NB4 (cell line): ENCODE data around the gene ADGRA3.

Experiments used
- DNase-seq: peaks from one replicate; pipeline ENCODE4 v3.0.0; 2010; ENCODE audit warnings: low read depth
- H3K4me3 ChIP-seq: one replicate; pipeline ENCODE4 v1.5.1; 2011; ENCODE audit warnings: mild to moderate bottlenecking, low read depth, low read length, moderate library complexity
- MYC ChIP-seq: IDR thresholded peaks from 2 replicates; pipeline ENCODE4 v1.6.1; 2011; ENCODE audit warnings: low read depth, low read length
- POLR2A ChIP-seq: IDR thresholded peaks from 2 replicates; pipeline ENCODE4 v1.6.1; 2011; ENCODE audit warnings: mild to moderate bottlenecking; ENCODE audit not compliant: insufficient read length; ENCODE audit errors: extremely low read depth
- TF ChIP-seq, protein P1 (sequence below): IDR thresholded peaks from one replicate; pipeline ENCODE4 v1.5.1; 2012; ENCODE audit warnings: low read depth, low read length
- TF ChIP-seq, protein P2 (sequence below): IDR thresholded peaks from 2 replicates; pipeline ENCODE4 v1.6.1; 2011; ENCODE audit warnings: low read depth, low read length

The ADGRA3 gene

DNA sequence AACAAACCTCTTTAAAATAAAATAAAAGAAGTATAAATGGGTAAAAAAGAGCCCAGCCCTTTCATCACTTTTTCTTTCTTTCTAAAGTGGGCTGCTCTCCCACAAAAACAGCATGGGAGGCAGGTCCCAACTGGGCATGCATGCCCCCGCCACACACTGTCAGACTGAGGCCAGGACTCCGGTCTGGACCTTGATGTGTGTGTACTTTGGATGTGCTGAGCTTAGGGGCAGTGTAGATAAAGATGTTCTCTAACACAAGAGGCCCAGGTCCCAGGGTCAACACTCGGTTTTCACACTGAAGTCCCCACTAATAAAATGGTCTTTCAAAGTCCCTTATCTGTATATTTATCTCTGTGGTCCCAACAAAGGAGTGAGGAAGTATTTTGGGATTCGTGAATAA is 44.4 kb downstream of the ADGRA3 start:
- no peak overlapping the region for H3K4me3 ChIP-seq
- no peak for TF ChIP-seq POLR2A
- TF ChIP-seq, protein P1, sequence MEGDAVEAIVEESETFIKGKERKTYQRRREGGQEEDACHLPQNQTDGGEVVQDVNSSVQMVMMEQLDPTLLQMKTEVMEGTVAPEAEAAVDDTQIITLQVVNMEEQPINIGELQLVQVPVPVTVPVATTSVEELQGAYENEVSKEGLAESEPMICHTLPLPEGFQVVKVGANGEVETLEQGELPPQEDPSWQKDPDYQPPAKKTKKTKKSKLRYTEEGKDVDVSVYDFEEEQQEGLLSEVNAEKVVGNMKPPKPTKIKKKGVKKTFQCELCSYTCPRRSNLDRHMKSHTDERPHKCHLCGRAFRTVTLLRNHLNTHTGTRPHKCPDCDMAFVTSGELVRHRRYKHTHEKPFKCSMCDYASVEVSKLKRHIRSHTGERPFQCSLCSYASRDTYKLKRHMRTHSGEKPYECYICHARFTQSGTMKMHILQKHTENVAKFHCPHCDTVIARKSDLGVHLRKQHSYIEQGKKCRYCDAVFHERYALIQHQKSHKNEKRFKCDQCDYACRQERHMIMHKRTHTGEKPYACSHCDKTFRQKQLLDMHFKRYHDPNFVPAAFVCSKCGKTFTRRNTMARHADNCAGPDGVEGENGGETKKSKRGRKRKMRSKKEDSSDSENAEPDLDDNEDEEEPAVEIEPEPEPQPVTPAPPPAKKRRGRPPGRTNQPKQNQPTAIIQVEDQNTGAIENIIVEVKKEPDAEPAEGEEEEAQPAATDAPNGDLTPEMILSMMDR, result no peak
- TF ChIP-seq MYC, result no peak
- TF ChIP-seq, protein P2, sequence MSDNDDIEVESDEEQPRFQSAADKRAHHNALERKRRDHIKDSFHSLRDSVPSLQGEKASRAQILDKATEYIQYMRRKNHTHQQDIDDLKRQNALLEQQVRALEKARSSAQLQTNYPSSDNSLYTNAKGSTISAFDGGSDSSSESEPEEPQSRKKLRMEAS, result no peak
- DNase-seq, result no peak

DNA sequence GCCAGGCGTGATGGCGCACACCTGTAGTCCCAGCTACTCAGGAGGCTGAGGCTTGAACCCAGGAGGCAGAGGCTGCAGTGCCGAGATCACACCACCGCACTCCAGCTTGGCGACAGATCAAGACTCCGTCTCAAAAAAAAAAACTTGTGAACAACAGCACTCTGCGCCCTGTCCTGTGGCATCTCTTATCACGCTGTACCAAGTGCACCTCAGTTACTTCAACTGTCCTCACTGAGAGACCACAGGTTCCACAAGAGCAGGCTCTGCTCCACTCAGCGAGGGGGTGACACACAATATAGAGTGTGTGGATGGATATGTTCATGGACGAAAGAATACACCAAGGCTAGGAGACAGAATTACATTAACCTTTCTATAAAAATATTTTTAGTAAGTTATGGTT is 49.3 kb downstream of the ADGRA3 start:
- no peak overlapping the region for H3K4me3 ChIP-seq
- DNase-seq, result no peak
- TF ChIP-seq, protein P1, result no peak
- TF ChIP-seq MYC (no peak), POLR2A (no peak)
- TF ChIP-seq, protein P2, result no peak

DNA sequence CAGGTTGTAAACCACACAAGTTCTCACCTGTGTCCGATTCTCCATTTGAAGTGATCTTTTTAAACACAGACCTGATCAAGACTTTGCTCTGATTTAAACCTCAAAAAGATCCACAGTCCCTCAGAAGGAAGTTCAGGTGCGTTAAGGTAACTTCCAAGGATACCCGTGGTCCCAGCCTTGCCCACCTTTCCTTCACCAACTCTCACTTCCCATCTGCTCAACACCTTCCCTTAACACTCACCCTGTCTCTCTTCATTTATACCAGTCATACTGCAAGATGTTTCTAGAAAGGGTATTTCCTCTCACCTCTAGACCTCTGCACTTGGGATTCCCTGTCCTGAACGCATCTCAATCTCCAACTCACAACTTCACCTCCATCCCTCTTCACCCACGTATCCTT is 49.9 kb downstream of the ADGRA3 start:
- no peak for DNase-seq
- H3K4me3 ChIP-seq, result no peak overlapping the region
- TF ChIP-seq, protein P2, result no peak
- TF ChIP-seq, protein P1, result no peak
- TF ChIP-seq POLR2A (no peak), MYC (no peak)

DNA sequence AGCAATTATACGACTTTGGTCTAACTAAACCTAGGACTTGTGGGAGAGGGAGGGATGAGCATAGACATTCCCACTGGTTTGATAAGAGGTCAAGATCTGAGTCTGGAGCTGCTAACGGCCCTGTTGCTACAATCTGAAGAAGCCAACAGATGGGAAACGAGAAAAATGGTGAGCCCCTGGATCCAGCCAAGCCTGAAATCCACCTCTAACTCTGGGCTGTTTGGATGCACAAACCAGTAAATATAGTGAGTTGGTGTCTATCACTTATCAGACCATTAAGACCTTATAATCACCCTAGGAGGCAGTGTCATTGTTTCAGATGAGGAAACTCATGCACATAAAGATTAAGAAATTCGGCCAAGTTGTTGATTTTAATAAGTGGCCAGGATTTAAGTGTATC is 50.5 kb downstream of the ADGRA3 start:
- H3K4me3 ChIP-seq, result no peak overlapping the region
- no peak for TF ChIP-seq MYC
- TF ChIP-seq, protein P2, result no peak
- TF ChIP-seq POLR2A, result no peak
- DNase-seq, result no peak

DNA sequence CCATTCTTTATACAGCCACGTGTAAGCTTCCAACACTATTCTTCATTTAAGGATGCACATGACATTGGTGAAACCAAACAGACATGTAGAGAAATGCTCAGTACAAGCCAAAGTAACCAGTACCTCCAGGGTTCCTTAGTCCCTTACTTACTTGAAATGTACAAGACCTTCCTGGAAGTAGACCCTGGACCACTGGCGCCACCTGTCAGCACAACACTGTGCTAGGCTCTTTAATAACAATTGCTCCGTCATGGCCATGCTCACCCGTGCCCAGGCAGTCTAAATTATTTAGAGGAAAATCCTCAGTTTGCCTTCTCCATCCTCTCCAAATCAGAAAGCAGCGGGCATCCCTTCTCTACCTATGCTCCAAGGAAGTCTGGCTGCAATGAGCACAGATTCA is 52.7 kb downstream of the ADGRA3 start:
- no peak for TF ChIP-seq MYC
- TF ChIP-seq, protein P1, result peak; percentile 31
- TF ChIP-seq, protein P2, result no peak
- TF ChIP-seq POLR2A, result no peak
- peak; percentile 44 for DNase-seq
- no peak overlapping the region for H3K4me3 ChIP-seq

DNA sequence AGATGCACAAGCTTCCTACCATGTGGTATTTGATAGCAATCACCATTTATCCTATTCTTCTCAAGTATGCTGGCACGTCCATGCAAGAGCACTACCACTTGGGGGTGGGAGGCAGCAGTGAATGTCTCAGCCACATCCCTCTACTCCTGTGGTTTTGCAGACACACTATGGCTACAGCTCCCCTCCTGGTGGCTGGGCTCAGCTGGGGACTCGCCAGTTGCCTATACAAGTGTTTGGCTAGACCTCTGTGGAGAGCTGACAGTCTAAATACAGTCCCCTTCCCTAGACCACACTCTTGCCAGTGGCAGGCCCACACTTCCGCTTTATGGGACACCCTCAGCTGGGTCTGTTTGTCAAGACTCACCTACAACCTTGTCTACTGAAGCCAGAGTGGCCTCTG is 53.2 kb downstream of the ADGRA3 start:
- DNase-seq, result peak; percentile 11
- H3K4me3 ChIP-seq, result no peak overlapping the region
- TF ChIP-seq, protein P2, result no peak
- TF ChIP-seq, protein P1, result no peak
- TF ChIP-seq POLR2A, result no peak
- TF ChIP-seq MYC, result no peak
